Measurements from ENCODE around the gene CACUL1.
"Not testable (repeated sequence)": the region's sequence is repeated elsewhere in the genome, so short reads cannot be mapped to it uniquely, and the experiment has no call there.

CACUL1 gene

GRCh38 chr10:118682533-118682932, 72.2 kb downstream of the CACUL1 start:
- DNase-seq, result no peak

DNA sequence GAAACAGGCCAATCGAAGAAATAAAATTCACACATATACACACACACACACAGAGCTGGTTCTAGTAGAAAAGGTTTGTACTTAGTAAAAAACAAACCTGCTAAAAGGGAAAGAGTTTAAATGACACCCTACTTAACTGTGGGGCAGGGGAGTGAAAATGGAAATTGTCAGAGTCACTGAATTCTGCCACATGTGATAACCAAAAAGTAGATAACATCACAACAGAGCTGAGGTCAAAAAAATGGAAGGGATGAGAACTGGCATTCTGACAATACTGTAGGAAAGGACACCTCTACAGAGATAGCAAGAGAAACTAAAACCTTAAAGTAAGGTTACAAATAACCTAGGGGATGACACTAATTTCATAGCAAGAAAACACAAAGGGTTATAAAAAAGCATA, 74.6 kb downstream of the CACUL1 start:
- no peak for DNase-seq

GRCh38 chr10:118674226-118674919, 80.4 kb downstream of the CACUL1 start:
- no peak for DNase-seq

- DNase-seq, result no peak
Measured at GRCh38 chr10:118672766-118673715, 81.7 kb downstream of the CACUL1 start.

DNA sequence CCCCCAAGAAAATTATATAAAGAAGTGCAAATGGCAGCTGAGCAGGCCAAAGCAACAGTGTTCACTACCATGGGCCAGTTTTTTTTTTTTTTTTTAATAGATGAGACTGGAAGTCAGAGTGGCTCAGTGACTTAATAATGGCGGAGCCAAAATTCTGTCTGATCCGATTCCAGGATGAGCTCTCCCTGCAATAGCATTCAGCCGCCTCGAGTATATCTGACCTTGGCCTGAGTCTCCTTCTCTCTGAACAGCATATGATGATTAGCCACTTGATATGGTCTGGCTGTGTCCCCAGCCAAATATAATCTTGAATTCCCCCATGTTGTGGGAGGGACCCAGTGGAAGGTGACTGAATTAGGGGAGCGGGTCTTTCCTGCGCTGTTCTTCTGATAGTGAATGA, 82.6 kb downstream of the CACUL1 start:
- no peak for DNase-seq

GRCh38 chr10:118671221-118671620, 83.5 kb downstream of the CACUL1 start:
- DNase-seq, result not testable (repeated sequence)

GRCh38 chr10:118670472-118671124, 84.2 kb downstream of the CACUL1 start:
- no peak for DNase-seq

GRCh38 chr10:118669835-118670234, 84.9 kb downstream of the CACUL1 start:
- DNase-seq, result no peak

- no peak for DNase-seq
Measured at GRCh38 chr10:118669020-118669791, 85.6 kb downstream of the CACUL1 start.

DNA sequence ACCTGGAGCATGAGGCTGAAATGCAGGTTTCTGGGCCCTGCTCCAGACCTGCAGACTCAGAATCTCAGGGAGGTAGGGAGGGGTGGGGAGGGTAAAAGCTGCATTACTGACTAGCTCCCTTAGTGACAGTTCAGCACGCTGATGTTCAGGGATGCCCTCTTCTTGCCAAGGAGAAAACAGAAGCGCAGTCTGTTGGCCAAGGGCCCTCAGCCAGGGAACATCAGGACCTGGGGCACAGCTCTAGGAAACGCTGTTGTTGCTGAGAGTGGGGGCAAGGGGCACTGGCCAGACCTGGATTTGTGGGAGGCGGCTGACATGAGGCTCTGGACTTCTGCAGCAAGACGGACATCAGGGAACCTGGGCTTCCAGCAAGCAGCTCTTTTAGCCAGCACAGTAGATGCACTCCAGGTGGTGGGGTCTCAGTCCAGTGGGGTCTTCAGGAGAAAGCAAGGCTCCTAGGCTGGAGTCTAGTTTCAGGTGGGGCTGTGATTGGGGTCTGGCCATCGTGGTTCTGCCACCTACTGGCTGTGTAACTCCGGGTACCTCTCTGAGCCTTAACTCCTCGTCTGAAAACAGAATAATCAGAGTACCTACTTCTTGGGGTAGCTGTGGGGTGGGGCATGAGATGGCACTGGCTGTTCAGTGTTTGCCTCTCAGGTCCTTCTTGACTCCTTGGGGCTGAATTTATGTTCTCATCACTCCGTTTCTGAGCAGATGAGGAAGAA, 86.4 kb downstream of the CACUL1 start:
- DNase-seq, result no peak

GRCh38 chr10:118667732-118668131, 87.0 kb downstream of the CACUL1 start:
- DNase-seq, result no peak

DNA sequence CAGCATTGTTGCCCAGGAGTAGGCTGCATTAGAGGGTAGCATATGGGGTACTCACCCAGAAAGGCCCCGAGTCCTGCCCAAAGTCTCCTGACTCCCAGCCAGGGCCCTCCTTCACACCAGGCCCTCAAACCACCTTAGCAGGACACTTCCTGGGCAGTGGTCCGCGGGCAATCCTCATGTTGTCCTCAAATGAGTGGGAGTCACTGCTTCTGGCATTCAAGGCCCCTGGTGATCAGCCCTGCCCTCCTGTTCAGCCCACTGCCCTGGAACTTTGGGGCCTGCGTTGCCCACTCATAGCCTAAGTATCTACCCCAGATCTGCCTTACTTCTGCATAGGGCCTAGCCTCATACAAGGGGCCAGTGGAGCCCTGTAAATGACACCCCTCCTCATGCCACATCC, 88.4 kb downstream of the CACUL1 start:
- no peak for DNase-seq

DNA sequence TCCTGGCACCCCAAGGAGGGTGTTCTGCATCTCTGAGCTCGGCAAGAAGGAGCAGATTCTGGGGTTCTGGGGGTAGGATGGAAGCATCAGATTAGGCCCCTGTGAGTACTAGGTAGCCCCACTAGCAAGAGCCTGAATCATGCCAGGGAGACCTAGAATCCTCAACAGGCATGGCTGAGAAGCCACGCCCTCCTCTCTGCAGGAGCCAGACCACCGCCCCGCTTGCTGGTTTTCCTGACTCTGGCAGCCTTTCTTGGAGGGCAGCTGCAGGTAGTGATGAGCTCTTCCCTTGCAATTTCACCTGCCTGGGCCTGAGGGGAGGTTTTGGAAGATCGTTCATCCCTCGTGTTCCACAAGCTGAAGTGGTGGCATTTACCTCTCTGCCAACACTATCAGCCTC, 90.4 kb downstream of the CACUL1 start:
- no peak for DNase-seq

- no peak for DNase-seq
Measured at GRCh38 chr10:118663176-118663575, 91.6 kb downstream of the CACUL1 start.

GRCh38 chr10:118662228-118663035, 92.3 kb downstream of the CACUL1 start:
- no peak for DNase-seq

GRCh38 chr10:118658762-118659161, 96.0 kb downstream of the CACUL1 start:
- no peak for DNase-seq

DNA sequence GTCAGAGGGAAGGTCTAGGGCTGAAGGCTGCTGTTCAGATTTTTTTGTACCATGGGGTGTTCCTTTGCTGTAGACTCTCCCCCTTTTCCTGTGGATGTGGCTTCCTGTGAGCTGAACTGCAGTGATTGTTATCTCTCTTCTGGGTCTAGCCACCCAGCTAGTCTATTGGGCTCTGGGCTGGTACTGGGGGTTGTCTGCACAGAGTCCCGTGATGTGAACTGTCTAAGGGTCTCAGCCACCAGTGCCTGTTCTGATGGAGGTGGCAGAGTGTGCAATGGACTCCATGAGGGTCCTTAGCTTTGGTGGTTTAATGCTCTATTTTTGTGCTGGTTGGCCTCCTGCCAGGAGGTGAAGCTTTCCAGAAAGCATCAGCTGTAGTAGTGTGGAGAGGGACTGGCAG, 96.6 kb downstream of the CACUL1 start:
- not testable (repeated sequence) for DNase-seq

- not testable (repeated sequence) for DNase-seq
Measured at GRCh38 chr10:118645294-118645693, 109.5 kb downstream of the CACUL1 start.

DNA sequence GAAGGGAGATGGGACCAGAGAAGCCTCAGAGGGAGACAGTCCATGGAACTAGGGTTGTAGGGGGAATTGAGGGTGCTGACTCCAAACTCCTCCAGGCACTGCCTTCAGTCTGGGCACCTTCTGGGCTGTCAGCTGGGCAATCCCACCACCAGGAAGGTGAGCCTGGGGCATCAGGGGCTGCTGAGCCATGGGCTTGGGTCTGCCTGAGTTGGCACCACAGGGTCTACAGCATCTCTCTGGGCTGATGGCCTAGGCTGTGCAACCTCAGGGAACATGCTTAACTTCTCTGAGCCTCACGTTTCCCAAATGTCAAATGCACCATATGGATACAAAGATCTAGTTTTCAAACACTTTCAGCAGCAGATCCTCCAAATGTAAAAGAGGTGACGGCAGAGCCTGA, 112.5 kb downstream of the CACUL1 start:
- no peak for DNase-seq

GRCh38 chr10:118638680-118639079, 116.1 kb downstream of the CACUL1 start:
- no peak for DNase-seq
